ENCODE data around the gene CAPS. TPM values are rescaled to one million over a fixed set of nuclear protein-coding genes. Genes with fewer than 3 reads are reported as not detected.

The CAPS gene
- total and polyA plus RNA-seq, 10 donors, result 14.7 to 61.8 (median 18.7) TPM

DNA sequence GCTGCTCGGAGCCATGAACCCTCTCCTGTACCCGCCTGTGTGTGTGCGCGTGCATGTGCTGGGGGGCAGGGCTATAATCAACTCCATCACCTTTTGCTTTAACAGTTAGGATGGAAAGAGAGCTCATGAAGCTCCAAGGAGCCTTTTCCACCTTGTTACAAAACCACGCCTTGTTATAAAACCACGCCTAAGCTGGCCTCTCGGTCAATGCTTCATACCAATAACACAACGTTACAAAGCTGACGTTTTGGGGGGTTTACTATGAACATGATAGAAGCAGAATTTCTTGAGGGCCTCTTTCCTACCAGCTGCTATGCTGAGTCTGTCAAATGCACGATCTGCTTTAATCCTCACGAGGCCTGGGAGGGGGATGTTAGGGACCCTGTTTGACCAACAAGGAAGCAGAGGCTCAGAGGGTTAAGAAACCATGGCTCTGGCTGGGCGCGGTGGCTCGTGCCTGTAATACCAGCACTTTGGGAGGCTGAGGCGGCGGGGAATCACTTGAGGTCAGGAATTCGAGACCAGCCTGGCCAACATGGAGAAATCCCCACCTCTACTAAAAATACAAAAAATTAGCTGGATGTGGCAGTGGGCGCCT lies 11.9 kb downstream of the CAPS start:
- no peak for DNase-seq

DNA sequence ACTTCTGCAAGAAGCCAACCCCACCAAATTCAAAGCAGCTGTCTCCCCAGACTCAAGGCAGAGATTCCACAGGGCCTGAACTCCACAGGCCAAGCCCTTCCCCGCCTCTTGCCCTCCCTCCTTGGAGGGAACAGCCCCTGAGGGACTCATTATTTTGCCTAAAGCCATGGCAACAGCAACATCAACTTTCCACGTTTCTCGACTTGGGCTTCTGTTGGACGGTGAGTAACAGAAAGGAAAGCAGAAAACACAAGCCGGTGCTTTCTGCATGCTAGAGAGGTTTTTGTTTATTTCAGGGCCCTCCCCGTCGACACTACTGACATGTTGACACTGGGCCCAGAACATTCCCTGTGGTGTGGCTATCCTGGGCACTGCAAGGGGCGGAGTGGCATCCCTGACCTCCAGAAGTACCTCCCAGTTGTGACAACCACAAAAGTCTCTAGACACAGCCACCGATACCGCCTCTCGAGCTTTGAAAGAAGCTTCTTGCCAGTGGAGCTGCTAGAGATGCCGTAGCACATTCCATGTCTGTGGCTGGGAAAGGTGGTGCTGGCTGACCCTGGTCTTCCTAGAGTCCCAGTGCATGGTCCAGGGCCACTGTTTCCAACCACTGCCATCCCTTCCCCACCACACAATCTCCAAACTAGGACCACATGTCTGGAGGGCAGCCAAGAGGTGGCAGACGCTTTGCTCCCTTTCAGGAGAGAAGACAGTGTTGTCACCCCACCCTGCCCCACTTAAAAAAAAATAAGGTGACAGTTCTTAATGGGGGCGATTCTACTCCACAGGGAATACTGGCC lies 12.8 kb downstream of the CAPS start:
- H3K36me3 ChIP-seq, result peaks cover 3 to 100% (median 94%) of the 10 kb centered on the region in 6 donors
- H3K27me3 ChIP-seq (replicated peaks in 1 of 7), result no peaks in the 10 kb centered on the region
- no peak for DNase-seq
- peak overlapping the region in 1 of 8 donors; percentile 1 for H3K27ac ChIP-seq
- intact Hi-C loops (cut with DNase I; ENCODE audit: low total_unique reads), result no loop called here
- H3K9me3 ChIP-seq, result no peaks in the 10 kb centered on the region
- no peak overlapping the region for H3K4me3 ChIP-seq
- TF ChIP-seq POLR2AphosphoS5 (IDR thresholded peaks at IDR 0.05) (no peak), POLR2A (IDR thresholded peaks at IDR 0.05) (no peak)
- TF ChIP-seq, protein P1, sequence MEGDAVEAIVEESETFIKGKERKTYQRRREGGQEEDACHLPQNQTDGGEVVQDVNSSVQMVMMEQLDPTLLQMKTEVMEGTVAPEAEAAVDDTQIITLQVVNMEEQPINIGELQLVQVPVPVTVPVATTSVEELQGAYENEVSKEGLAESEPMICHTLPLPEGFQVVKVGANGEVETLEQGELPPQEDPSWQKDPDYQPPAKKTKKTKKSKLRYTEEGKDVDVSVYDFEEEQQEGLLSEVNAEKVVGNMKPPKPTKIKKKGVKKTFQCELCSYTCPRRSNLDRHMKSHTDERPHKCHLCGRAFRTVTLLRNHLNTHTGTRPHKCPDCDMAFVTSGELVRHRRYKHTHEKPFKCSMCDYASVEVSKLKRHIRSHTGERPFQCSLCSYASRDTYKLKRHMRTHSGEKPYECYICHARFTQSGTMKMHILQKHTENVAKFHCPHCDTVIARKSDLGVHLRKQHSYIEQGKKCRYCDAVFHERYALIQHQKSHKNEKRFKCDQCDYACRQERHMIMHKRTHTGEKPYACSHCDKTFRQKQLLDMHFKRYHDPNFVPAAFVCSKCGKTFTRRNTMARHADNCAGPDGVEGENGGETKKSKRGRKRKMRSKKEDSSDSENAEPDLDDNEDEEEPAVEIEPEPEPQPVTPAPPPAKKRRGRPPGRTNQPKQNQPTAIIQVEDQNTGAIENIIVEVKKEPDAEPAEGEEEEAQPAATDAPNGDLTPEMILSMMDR (IDR thresholded peaks at IDR 0.05 in 8 of 11, conservative IDR thresholded peaks at IDR 0.05 in 3 of 11), result no peak
- peaks cover 0 to 18% (median 5%) of the 10 kb centered on the region in 6 donors for H3K4me1 ChIP-seq
- WGBS, 5 donors, result 84 to 91% (median 90%) methylated on average over 14 of the region's 14 CpGs

More for the DNA sequence above, 11.9 kb downstream of the CAPS start:
- Histone ChIP-seq H3K4me1 (peaks cover 0 to 27% (median 10%) of the 10 kb centered on the region in 6 donors), H3K27me3 (replicated peaks in 1 of 7) (no peaks in the 10 kb centered on the region), H3K27ac (no peak overlapping the region), H3K9me3 (no peaks in the 10 kb centered on the region), H3K4me3 (no peak overlapping the region), H3K36me3 (peaks cover 3 to 100% (median 93%) of the 10 kb centered on the region in 6 donors)
- no peak for TF ChIP-seq POLR2A (IDR thresholded peaks at IDR 0.05)
- TF ChIP-seq, protein P1 (IDR thresholded peaks at IDR 0.05 in 8 of 11, conservative IDR thresholded peaks at IDR 0.05 in 3 of 11), result no peak
- no peak for TF ChIP-seq POLR2AphosphoS5 (IDR thresholded peaks at IDR 0.05)
- intact Hi-C loops (cut with DNase I; ENCODE audit: low total_unique reads), result no loop called here
- 94 to 97% (median 96%) methylated on average over 18 of the region's 18 CpGs for WGBS, 5 donors

DNA sequence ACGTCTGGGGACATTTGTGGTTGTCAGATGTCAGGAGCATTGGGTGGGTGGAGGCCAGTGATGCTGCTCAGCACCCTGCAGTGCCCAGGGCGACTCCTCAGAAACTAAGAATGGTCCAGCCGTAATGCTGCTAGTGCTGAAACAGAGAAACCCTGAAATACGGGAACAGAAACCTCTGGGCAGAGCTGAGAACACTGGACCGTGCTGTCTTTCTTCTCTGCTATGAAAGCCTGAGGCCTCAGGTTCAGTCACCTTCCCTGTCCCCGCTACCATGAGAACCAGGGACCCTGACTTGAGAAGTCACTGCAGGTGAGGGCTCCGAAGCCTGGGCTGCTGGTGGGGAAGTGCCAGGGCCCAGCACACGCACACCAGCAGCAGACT lies 13.4 kb downstream of the CAPS start:
- intact Hi-C loops (cut with DNase I; ENCODE audit: low total_unique reads), result no loop called here
- TF ChIP-seq, protein P1 (IDR thresholded peaks at IDR 0.05 in 8 of 11, conservative IDR thresholded peaks at IDR 0.05 in 3 of 11), result no peak
- TF ChIP-seq POLR2AphosphoS5 (IDR thresholded peaks at IDR 0.05) (peak in 1 of 3 donors; percentile 40), POLR2A (IDR thresholded peaks at IDR 0.05) (no peak)
- WGBS, 5 donors, result 70 to 86% (median 78%) methylated on average over 7 to 8 of the region's 8 CpGs
- Histone ChIP-seq H3K9me3 (no peaks in the 10 kb centered on the region), H3K36me3 (peaks cover 3 to 100% (median 96%) of the 10 kb centered on the region in 6 donors), H3K4me1 (peaks cover 0 to 13% (median under 1%) of the 10 kb centered on the region in 6 donors), H3K27ac (peak overlapping the region in 3 of 8 donors; percentile 4 to 33 (median 28)), H3K27me3 (replicated peaks in 1 of 7) (no peaks in the 10 kb centered on the region), H3K4me3 (no peak overlapping the region)
- no peak for DNase-seq

DNA sequence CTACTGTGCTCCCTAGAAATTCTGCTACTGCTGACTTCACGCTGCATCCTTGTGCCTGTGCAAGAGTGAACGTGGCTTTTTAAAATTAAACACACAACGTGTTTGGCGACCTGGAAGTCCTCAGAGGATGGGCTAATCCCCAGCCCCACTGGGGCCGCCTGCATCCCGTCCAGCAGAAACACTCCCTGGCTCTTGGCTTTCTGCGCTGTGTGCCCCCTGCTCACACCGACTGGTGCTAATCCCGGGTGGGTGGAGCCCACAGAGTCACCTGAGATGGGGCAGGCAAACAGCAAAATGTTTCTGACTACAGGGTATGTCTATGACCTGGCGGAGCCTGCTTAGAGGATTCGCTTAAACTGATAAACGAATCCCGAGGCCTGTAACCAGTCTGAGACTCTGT lies 15.1 kb downstream of the CAPS start:
- no peak overlapping the region for H3K27ac ChIP-seq
- WGBS, 5 donors, result 88 to 96% (median 93%) methylated on average over 13 of the region's 13 CpGs
- H3K36me3 ChIP-seq, result peaks cover 3 to 100% (median 92%) of the 10 kb centered on the region in 6 donors
- no peak overlapping the region for H3K4me3 ChIP-seq
- DNase-seq, result no peak
- intact Hi-C loops (cut with DNase I; ENCODE audit: low total_unique reads), result no loop called here
- TF ChIP-seq, protein P1 (IDR thresholded peaks at IDR 0.05 in 8 of 11, conservative IDR thresholded peaks at IDR 0.05 in 3 of 11), result no peak
- TF ChIP-seq POLR2A (IDR thresholded peaks at IDR 0.05) (no peak), POLR2AphosphoS5 (IDR thresholded peaks at IDR 0.05) (no peak)
- peaks cover 0 to 23% (median 3%) of the 10 kb centered on the region in 6 donors for H3K4me1 ChIP-seq
- no peaks in the 10 kb centered on the region for H3K27me3 ChIP-seq (replicated peaks in 1 of 7)
- H3K9me3 ChIP-seq, result no peaks in the 10 kb centered on the region
